NCI-H82 (cell line): Measurements from ENCODE around the gene ADARB2.

Experiments used
- DNase-seq: peaks from one replicate; lab custom pipeline; 2025; lab: John Stamatoyannopoulos, UW

The ADARB2 gene

DNA sequence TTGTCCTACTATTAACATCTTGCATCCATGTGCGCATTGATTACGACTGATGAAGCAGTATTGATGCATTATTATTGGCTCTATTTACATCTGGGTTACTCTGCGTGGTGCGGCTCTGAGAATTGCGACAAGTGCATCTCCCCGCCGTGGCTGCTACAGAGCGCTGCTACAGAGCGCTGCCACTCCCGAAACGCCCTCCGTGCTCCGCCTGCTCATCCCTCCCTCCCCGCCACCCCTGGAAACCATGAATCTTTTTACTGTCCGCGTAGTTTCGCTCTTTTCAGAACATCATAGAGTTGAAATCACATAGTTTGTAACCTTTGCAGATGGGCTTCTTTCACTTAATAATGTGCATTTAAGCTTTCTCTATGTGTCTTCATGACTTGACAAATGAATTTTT, 74.1 kb downstream of the ADARB2 start:
- DNase-seq = no peak

DNA sequence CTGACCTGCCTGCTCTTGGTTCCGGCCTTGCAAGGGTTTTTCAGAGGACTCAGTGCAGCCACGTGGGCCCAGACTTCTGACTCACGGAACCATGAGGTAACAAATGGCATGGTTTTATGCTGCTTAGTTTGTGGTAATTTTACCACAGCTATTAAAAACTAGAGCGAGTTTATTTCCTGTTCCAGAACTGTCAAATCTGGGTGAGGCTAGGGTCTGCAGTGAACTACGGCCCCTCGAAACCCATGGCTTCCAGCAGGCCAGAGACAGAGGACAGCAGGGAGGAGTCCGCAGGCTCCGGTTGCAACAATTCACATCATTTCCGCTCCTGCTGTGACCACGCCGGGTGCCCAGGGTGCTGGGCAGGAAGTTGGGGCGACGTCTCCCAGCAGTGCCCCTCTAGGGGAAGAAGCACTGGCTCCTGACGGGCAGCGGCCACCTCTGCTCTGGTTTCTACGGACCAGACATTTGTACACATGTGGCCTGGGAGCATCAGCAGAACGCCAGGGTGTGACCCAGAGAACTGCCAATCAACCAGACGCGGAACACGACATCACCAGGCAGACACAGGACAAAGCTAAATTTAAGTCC, 74.8 kb downstream of the ADARB2 start:
- no peak for DNase-seq

GRCh38 chr10:1661859-1662437, 75.4 kb downstream of the ADARB2 start:
- no peak for DNase-seq

- DNase-seq = no peak
These were observed 75.9 kb downstream of the ADARB2 start for GRCh38 chr10:1661416-1661815.

DNA sequence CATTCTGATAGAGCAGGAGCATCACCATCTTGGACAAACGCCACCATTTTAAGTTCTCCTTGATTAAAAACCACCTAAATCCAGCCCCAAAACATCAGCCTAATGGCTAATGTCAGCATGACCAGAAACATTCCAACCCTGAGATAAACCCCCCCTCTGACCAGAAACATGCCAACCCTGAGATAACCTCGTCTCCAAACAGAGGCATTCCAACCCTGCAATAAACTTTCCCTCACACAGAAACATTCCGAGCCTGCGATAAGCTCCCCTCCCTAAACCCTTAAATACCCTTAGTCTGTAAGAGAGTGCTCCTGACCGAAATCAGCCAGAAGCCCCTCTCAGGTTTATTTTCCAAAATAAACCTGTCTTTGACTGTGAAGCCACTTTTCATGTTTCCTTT, 76.5 kb downstream of the ADARB2 start:
- DNase-seq = no peak

GRCh38 chr10:1660386-1660785, 76.9 kb downstream of the ADARB2 start:
- no peak for DNase-seq

GRCh38 chr10:1659221-1659791, 78.0 kb downstream of the ADARB2 start:
- DNase-seq = no peak

GRCh38 chr10:1658658-1659057, 78.7 kb downstream of the ADARB2 start:
- no peak for DNase-seq

DNA sequence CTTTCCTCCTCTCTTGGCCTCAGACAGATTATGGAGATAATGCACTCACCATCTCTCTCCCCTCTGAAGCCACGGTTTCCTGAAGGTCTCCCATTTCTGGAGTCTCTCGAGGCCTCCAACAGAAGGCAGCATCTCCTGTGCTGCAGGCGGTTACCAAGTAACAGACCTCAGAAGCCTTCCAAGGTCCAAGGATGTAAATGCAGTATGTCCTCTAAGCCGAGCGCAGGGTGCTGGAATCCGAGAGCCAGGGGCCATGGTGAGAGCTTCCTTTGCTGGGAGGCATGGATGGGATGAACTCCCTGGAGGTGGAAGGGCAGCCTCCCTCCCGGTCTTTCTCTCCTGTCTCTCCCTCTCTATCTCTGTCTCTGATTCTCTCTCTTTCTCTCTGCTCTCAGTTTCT, 79.8 kb downstream of the ADARB2 start:
- DNase-seq = no peak

DNA sequence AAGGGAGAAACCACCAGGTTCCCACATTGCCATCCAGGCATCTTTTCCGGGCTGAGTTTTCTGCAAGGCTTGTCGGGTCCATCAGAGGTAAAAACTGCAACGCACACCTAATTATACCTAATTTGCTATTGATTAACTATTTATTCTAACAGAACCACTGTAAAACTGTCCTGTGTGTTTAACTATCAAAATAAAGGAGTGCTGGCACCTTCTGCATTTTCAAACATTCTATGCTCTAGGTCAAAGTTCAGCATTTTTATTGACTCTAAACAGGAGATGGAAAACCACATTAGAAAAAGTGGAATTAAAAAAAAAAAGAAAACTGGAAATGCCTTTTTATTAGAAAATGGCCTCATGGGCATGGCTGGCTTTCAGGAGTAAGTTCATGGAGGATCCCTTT, 82.0 kb downstream of the ADARB2 start:
- no peak for DNase-seq

DNA sequence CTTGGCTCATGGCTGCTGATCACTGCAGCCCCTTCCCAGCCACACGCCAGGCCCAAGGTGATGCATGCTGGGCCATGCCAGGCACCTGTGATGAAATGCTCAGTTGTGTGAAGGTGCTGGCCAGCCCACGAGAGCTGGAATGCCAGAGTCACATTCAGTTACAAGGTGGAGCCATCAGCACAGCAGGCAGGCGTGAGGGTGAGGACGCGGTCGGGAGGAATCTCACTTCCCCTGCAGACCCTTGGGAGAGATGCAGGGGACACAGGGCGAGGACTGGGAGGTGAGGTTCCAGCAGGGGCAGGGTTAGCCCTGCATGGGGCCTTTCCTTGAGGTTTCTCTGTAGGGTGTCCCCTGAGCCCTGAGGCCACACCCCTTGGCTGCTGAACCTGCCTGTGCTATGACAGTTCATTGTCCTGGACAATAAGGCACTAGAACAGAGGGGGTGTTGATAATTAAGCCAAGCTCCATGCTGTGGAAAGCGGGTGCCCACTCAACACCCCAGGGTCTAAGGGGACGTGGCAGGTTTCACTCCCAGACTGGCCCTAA, 82.4 kb downstream of the ADARB2 start:
- DNase-seq = no peak

DNA sequence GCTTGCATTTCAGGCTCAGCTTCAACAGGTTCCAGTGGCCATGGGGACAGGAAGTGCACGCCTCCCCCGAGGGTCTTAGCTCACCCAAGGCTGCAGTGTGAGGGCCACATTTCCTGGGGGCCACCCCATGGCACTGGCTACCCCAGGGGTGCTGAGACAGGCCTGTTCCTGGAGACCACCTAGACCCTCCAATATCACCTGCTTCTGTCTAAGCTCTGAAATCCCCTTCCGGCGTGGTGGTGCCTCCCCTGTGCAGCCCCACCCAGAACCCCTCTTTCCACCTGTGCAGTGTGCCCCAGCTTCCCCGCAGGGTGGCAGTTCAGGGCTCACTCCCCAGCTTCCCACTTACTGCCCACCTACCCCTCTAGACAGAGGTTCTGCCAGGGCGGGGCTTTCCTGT, 83.1 kb downstream of the ADARB2 start:
- no peak for DNase-seq

GRCh38 chr10:1653321-1653720, 84.0 kb downstream of the ADARB2 start:
- DNase-seq = no peak

- DNase-seq = no peak
These were observed 85.2 kb downstream of the ADARB2 start for GRCh38 chr10:1652151-1652550.

DNA sequence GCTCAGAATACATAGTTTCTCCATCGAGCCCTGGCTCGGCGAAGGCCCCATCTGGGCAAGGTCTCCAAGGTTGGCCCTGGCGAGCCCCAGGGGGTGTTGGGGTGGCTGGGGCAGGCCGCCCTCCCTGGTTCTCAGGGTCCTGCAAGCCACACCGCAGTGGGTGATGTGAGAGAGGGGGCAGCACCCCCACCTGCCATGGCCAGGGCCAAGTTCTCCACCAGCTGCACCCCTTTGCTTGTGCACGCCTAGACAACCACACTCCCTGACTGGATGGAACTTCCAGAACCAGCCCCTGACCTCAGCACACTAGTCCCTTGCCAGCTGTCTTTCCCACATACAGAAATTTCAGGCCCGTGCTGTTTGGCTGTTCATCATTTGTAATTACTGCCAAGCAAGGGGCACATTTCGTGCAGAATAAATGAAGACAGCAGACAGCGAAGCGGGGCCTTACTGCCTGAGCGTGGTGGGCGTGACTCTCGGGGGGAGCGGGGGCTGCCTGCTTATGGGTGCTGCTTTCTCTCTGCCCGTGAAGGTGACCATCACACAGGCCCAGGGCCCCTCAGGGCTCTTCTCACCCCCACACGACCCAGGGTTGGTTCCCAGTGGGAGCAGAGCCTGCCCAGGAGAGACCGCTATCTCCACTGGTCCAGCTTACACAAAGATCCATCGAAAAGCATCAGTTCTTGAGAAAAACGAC, 85.9 kb downstream of the ADARB2 start:
- DNase-seq = no peak

DNA sequence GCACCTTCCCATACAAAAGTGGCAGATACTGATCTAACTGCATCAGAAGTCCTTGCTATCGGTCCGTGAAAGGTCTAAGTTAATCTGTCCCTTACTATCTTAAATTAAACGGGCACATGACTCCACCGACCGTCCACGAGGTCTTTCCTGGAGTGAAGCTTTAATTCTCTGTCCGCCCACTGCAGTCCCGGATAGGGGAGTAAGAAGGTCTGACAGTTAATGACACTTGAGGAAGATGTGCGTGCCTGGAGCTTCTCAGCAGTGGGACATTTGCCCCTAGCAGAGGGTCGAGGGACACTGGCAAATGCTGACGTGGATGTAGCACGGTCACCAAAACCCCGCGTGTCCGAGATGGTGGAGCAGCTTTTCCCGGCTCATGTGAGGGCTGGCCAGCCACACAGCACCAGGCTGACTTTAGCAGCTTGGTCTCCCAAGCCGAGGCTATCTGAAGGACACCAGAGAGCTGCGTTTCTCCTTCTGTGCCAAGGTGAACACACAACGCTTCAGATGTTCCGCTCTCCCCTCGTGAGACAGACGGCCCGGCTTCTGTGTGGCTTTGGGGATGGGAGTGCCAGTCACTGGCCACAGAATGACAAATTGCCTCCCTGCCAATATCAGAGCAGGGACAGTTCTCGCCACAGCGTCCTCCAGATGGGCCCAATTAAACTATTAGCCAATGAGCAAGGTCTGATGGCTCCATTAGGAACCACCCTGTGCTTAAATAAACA, 86.6 kb downstream of the ADARB2 start:
- no peak for DNase-seq

DNA sequence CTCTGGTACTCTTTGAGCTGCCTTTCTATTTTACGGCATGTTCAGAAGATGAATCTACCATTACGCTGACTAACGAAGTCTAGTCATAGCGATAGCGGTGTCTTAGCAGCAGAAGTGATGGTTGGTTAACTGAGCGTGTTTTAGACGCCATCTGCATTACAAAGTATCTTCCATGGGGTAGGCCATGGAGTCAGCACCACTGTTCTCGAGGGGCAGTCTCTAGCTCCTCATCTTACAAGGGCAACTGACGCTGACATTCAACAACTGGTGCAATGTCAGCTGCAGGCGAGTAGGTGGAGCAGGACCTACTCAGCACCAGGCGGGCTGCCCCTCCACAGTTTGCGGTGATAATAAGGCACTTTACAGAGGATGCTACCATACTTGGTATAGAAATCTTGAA, 88.7 kb downstream of the ADARB2 start:
- DNase-seq = no peak

GRCh38 chr10:1646332-1646731, 91.0 kb downstream of the ADARB2 start:
- DNase-seq = no peak

DNA sequence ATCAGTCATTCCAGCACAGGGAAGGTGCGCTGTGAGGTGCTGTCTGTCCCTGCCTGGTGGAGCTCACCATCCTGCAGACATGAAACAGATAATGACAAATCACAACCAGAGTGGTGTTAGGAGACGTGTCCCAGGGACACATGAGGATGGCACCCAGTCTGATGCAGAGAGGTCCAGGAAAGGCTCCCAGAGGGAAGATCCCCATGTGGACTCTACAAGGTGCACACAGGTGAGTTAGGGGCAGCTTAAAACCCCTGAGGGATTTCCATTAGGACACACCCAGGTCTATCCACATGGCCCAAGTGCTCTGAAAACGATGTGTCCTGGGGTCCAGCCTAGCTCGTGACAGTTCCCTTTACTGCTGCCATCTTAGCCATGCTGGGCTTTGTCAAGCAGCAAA, 91.4 kb downstream of the ADARB2 start:
- DNase-seq = no peak

DNA sequence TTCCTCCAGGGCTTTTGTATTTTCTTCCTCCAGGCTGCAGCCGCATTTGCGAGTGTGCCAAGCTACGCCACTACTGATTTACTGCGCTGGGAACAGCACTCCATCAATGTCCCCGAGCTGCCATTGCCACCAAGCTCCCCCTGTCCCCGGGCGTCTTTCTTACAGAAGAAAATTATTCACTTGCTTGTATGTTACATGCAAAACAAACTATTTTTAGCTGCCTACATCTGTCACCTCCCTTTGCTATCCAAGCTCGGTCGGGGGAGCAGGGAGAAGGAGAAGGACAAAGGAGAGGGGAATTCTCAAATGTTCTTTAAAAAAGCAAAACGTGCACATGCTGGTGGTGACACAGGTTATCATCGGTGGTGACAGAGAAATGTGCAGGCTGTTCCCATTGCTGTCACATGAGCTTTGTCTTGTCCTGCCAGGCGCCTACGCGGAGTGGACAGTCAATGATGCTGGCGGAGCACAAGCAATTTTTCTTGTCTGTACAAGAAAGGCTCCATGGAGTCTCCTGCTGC, 93.1 kb downstream of the ADARB2 start:
- no peak for DNase-seq

DNA sequence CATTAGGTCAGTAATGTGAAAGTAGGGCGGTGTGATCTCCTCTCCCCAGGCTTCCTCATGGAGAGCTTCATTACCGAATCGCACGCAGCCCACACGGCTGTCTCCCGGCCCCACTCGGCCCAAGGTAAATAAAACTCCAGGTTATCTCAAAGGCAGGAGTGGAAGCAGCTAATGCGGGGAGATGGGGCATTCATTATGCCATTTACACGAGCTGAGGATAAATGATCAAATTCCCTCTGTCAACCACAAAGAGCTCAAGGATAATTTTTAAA, 93.5 kb downstream of the ADARB2 start:
- DNase-seq = no peak

DNA sequence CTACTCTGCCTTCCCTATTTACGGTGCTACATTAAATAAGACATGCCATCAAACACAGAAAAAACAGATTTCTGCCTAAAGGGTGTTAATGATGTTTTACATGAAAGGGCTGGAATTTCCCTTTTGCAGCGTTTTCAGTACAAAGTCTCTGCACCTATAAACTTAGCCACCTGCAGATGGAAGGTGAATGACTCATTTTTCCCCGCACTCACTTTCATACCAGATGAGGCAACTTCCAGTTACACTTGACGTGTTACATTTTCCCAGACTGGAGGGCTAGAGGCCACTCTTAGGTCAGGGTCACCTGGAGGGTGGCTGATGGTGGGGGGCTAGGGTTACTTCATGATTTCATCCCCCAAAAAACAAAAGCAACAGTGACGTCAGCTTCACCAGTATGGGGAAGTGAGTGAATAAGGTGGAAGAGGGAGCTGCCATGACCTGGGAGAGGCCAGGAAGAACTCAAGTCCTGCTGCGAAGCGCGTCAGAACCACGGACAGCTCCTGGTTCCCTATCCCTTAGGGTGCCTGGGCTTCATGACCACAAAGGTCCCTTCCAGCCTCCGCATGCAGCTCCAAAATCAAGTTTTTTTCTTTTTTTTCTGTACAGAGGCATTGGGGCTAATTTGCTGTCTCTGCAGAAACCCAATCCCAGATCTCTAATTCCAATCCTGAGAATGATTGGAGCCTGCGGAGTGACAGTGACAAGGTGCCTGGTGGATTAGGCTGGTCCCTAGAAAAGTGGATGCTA, 94.0 kb downstream of the ADARB2 start:
- no peak for DNase-seq
